SIG-M5 (cell line): ENCODE results near the gene ATP4A.

ENCODE experiments used
- DNase-seq: peaks from one replicate; lab custom pipeline; 2025; lab: John Stamatoyannopoulos, UW

The ATP4A gene

DNA sequence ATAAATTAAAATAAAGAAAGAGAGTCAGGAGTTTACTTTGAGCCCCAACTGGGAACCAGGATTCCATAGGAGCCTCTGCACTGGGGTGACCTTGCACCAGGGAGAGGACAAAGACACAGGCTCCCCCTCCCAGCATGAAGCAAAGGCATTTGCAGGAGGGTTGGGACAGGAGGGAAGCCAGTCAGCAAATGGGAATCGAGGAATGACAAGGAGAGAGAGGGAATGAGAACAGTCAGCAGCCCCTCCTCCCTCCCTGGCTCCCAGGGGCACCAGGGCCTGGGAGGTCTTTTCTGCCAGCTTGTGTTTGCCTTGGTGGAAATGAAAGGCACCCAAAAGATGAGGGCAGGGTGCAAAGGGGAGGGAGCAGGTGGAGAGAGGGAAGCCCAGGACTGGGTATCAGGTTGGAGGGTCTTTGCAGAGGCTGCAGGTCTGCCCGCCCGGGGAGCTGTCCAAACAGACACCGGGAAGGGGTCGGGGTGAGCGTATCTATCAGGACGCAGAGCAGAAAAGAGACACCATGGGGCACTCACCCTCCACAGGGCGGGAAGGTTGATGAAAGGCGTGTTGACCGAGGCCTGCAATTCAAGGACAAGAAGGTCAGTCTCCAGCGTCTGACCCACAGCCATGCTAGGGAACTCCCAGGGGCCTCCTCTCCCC is 39.1 kb downstream of the ATP4A start:
- no peak for DNase-seq

DNA sequence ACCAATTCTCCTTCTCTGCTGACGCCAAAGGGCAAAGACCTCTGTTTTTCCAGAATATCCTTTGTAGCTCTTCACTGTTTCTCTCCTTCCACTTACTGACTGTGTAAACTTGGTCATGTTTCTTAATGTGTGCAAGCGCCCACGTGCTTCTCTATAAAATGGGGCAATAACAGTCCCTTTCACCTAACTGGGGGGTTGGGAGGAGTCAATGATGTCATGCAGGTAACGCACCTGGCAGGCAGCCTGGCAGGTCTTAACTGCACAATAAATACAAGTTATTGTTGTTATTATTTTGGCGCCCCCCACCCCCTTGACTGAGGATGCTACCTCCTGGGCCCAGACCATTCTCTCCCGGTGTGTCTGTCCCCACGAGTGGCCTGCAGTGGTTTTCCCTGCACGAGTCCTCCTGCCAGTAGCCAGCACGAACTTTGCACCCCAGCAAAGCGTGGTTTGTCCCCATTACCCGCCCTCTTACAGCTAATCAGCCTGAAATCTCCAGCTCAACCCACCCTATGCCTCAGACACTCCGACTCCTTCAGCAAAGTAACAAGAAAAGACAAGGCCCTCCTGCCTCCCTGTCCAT is 40.6 kb downstream of the ATP4A start:
- no peak for DNase-seq

DNA sequence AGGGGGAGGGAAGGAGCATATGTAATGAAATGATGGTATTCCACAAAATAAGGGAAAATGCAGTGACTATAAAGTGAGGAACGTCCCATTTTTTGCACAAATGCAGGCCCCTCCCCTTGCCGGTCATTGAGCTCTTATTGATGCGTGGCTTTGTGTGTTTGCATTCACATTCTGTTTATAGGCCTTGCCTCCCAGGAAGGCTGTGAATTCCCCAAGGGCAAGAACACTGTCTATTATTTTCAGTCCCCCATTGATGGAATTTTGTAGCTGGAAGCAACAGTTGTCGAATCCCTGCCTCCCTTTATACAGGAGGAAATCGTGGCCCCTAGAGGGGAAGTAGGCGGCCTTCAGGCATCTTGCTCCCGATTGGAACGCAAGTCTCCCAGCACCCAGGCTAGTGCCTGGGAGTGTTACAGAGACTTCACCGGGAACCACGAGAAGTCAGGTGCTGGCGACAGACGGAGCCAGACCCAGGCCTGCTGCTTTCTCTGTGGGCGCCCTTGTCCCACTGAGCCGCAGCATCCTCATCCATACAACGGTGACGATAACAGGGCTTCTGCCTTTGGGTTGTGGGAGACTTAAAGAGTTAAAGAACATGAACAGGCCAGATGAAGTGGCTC is 42.2 kb downstream of the ATP4A start:
- no peak for DNase-seq

DNA sequence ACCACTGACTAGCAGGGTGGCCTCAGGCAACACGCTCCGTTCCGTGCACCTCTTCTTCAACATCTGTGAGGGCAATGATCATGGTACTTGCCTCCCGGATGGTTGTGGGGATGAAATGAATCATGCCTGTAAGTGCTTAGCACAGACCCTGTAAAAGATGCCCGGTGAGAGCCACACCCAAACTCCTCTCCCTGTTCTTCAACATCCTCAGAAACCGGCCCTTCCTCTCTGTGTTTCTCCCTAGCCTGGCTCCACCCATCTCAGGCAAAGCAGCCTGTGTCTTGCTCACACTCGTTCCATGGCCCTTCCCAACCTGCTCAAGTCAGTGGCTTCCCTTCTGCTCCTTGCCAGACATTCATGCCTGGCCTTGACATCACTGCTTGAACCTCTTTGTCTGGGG is 44.2 kb downstream of the ATP4A start:
- DNase-seq, result no peak

DNA sequence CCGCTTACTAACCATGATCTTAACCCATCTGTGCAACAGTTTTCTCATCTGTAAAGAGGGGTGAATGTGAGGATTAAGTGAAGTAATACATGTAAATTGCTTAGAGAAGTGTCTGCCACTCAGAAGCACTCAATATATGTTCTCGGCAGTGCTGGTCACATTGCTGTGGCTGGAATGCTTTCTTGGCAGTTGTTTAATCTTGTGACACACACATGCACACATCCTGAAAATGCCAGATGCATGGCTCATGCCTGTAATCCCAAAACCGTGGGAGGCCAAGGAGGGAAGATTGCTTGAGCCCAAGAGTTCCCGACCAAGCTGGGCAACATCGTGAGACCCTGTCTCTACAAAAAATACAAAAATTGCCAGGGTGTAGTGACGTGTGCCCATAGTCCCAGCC is 45.1 kb downstream of the ATP4A start:
- no peak for DNase-seq

DNA sequence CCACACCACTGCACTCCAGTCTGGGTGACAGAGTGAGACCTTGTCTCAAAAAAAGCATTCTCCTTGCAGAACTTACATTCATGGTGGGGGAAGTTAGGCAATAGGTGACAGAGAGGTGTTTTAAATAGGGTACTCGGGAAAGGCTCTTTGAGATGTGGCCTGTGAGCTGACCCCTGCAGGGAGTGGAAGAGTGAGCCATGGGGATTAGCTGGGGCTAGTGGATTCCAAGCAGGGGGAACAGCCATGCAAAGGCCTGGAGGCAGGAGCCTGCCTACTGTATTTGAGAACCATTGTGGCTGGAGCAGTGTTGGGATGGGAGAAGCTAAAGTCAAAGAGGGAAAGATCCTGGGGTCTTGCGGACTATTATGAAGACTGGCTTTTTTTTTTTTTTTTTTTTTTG is 46.1 kb downstream of the ATP4A start:
- DNase-seq, result no peak

DNA sequence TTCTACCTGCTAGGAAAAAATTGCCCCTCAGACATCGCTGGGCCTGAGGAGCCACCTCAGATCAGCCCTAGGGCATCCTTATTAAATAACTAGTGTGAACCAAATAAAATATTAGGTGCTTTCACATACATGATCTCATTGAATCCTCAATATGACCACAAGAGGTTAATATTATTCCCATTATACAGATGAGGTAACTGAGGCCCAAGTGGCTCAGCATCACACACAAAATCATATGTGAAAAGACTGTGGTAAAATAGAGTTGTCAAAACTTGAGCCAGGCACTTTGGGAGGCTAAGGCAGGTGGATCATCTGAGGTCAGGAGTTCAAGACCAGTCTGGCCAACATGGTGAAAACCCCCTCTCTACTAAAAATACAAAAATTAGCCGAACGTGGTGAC is 47.1 kb downstream of the ATP4A start:
- no peak for DNase-seq

DNA sequence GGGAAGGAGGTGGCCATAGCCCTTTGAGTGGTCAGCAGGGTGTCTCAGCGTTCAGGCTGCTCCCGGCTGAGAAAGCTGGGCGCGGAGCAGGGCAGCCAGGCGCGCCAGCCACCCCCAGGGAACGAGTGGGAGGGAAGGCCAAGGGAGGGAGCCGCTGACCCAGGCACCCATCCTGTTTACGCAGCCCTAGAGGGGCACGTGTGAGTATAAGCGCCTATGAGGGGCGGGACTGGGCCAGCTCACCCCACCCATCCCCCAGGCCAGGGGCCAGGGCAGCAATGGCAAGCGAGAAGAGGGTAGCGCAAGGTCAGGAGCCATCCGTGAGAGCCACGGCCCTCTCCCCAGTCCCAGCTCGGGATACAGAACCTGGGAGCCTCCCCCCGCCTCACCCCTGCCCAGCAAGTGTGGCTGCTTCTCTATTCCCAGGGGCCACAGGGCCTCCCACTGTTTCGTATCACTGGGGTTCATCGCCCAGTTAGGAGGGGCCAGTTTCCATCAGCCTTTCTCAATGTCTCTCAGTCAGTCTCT is 49.1 kb downstream of the ATP4A start:
- DNase-seq, result no peak

DNA sequence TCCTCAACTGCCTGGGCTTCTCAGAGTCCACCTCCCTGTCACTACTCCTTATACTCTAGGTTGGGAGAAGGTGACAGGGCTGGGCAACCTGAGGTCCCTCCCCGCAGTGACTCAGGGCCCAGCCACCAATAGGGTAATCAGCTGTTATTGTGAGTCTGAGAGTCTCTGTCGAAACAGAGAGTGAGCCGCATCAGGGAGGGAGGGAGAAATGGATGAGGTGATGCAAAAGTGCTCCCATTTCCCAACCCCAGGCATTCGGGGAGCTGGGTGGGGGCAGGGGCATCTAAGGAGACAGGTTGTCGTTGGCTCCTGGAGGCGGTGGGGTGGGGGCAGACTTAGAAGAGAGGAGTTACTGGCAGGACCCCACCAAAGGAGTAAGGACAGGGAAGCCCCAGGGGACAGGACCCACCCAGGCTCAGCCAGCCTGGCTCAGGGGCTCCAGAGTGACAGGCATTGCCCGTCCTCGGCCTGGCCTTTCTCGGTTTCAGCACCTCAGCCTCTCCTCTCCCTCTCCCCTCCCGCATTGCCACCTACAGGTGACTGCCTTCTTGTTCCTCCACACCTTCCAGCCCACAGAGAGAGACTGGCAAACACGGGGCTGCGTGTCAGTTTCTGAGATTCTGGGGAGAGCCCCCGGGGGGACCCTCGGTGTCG is 49.7 kb downstream of the ATP4A start, which contains the start of gene DMKN:
Gene DMKN, minus strand, starts transcription at position 22 of the 654 bp plus-strand sequence. CDS start 174 bp downstream, outside the sequence.
- no peak for DNase-seq

DNA sequence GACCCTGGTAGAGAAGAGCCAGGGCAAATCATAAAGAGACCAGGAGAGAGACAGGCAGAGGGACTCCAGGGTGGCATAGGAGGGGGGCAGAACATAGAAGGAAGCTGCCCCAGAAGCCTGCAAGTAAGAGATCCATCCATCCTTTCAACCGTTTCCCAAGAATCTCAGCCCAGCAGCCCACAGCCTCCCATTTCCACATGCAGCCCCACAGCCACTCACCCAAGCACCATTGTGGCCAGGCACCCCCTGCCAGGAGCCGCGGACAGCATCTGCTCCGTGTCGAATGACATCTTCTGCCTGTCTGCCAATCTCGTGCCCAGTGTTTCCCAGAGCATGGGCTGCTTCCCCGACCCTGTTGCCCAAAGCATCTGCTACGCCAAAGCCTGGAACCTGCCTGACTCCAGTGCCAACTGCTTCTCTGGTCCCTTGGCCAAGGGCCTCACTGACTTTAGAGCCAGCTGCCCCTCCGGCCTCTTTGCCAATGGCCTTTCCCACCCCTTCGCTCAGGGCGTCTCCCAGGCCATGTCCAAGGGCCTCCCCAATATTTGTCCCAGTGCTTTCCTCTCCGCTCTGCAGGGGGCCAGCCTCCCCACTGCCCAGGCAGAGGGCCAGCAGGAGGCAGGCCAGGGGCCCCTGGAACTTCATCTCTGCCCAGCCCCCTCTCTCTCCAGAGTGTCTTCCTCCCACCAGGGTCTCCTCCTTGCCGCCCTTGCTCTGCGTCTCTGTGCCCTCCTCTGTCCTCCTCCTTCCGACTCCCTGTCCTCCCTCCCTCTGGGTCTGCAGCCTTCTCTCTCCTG is 50.4 kb downstream of the ATP4A start:
- DNase-seq, result no peak

DNA sequence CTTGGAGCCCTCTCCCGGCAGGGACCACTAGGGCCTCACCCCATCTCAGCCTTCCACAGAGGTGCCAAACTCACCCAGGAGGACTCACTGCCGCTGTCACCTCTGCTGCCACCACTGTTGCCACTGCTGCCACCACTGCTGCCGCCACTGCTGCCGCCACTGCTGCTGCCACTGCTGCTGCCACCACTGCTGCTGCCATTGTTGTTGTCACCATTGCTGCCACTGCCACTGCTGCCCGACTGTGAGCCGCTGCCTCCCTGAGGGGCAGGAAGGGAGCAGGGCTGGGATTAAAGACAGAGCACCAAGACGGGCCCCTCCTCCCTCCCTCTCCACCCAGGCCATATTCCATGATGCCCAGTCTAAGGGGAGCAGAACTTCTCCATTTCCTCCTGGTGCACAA is 52.1 kb downstream of the ATP4A start:
- DNase-seq, result no peak

DNA sequence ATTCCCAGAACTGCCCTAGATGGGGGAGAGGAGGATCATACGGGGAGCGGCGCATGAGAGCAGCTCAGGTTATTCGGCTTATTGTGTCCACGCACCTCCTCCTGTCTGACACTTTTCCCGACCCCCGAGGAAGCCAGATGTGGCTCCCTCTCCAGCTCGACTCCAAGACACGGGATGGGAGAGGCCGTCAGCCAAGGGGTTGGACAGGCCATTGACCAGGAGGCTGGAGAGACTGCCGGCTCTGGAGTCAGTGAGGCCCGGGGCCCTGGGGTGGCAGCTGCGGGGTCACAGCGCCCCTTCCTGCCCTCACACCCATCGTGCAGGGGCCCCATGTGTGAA is 52.9 kb downstream of the ATP4A start:
- DNase-seq, result no peak

DNA sequence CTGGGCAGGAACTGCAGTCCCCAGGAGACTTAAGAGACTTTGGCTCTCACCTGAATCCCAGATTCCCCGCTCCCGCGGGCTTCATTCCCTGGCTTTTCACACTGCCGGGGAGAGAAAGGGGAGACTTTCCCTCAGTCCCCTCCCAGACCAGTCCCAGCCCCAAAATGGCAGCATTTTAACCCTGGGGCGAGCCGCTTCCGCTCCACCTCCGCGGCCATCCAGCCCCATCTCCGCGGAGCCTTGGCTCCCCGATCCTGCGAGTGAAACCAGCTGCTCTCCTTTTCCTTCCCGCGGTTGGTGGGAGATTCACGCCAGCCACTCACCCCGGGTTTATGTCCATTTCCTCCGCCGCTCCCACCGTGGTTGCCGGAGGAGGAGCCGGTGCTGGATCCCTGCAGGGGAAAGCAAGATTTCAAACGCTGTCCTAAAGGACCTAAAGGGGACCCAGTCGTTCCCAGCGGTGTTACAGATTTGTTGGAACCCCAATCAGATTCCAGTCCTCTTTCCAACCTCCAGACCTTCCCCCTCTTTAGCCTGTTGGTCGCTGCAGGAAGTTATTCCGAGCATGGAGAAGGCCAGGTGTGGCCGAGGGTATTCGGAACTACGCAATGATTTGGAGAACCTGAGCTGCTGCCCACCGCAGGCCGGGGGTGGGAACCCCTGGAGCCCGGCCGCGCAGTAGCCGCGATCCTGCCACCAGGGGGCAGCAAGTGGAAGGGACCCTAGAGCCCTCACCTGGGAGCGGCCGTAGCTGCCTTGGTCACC is 53.4 kb downstream of the ATP4A start:
- DNase-seq, result no peak

DNA sequence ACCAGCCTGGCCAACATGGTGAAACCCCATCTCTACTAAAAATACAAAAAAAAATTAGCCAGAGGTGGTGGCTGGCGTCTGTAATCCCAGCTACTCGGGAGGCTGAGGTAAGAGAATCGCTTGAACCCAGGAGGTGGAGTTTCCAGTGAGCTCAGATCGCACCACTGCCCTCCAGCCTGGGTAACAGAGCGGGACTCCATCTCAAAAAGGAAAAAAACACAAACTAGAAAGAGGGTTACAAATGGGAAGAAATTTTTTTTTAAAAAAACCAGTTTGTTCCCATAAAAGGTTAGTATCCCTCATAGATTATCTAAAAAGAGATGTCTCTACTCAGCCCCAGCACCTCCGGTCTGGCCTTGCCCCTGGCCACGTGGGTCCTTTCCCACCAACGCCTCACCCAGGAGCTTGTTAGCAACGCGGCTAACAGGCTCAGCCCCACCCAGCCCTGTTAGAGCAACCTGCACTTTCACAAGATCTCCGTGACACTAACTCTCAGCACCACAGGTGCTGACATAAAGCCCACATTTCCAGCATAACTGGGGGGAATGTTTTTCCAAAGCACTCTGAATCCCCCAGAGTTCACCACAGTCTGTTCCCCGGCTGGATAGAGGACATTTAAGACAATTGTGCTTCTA is 54.3 kb downstream of the ATP4A start:
- DNase-seq, result no peak

DNA sequence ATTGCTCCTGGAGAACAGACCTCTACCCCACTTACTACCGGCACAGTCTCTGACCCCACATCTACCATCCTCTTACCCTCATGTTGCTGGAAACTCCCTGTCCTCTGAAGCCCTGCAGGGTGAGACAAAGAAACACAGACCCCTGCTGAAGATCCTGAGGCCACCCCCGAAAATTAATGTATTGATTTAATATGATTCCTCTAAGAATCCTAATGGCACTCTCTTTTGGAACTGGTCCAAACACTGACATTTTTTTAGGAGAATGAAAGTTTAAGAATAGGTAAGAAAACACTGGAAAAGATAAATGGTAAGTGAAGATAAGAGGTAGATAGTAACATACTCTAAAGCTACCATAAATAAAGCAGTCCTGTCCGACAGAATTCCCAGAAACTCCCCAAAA is 55.3 kb downstream of the ATP4A start:
- no peak for DNase-seq

DNA sequence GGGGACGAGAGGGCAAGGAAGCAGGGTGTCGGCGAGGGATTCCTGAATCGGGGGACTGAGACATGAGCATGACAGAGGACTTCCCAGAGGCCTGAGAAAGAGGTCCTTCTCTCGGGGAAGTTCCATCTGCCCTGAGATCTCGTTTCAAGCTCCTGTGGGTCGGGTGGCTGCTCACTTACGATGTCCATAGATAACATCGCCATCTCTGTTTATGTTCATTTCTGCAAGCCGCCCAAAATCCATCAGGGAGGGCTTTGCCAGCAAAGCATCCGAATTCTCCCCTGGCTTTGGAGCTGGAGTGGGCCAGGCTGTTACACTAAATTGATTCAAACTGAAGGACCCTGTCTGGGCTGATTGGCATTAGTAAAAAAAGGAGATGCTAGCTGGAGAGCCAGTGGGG is 55.9 kb downstream of the ATP4A start:
- no peak for DNase-seq

DNA sequence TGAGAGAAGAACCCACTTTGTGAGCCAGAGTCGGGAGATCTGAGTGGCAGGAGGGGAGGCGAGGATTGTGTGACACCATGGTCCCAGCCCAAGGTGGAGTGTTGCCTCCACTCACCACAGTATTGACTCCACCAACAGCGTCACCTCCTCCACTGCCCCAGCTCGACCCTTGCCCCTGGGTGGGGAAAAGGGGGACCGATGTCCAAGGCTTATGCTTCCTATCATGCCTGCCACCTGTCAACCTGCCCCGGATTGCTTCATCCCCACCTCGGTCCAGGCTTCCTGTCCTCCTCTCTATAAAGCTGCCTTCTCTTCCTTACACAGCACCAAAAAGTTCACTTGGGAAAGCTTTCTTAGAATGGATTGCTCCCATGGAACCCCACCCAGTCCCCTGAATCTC is 57.4 kb downstream of the ATP4A start:
- no peak for DNase-seq

DNA sequence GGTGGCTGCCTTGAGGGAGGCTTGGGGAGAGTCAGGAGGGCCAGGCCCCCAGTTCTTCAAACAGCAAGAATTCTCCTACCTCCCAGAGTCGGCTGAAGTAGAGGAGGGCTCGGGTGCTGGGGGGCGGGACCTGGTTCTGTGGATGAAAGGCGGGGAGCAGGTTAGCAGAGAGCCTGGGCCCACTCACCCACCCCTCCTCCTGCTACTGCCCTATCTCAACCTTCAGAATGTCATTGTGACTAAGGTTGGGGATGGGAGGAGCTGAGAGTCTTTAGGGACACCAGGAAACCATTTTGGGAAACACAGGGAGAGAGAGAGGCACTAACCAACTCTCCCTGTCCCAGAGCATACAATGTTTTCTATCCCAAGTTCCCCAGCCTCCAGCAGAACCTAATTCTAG is 60.7 kb downstream of the ATP4A start:
- DNase-seq, result no peak

DNA sequence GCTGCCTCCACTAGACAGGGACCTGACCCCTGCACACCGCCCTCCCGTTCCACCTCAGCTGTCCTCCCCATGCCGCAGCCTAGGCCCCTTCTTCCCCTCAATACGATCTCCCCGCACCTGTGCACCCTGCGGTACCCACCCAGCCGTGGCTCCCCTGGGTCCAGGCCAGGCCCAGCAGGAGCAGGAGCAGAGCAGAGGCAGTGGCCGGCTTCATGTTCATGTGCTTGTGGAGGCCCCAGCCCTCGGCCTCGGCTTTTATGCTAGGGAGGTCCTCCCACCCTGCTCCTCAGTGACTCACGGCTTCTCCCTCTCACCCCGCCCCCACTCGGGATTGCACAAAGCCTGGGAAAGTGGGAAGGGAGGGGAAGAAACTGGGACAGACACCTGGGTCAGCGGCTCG is 61.8 kb downstream of the ATP4A start:
- DNase-seq, result no peak

DNA sequence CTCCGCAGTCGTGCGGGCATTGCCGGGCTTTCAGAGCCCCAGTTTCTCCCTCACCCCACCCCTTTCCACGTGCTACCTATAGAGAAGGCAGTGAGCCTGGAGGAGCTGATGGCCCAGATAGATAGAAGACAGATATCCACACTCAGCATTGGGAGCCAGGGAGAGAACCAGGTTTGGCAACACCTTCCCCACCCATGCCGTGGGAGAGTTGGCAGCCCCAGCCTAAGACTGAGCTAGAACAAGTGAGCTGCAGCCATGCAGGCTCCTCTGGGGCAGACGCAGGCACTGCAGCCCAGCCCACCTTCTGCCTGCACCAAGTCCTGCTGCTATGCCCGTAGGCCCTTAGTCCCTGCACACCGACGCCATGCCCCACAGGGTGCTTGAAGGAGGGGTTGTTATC is 62.8 kb downstream of the ATP4A start:
- no peak for DNase-seq
